ENCODE results near the gene SCNM1.

DNA sequence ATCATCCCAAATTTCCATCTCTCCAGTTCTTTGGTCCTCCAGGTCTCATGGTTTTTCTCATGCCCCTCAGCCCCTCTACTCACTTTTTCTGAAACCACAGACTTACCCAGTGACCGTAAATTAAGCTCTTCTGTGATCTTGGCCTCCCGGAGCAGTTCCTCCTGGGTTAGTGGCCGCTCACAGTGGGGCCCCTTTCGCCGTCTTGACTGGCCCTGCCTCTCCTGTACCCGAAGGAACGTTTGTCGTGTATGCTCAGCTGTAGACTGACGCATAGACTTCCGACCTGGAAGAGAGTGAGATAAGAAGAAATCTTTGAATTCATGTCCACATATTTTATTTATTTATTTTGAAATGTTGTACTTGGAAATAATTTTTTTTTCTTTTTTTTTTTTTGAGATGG lies 18.3 kb downstream of the SCNM1 start:
- TF ChIP-seq, protein P1, sequence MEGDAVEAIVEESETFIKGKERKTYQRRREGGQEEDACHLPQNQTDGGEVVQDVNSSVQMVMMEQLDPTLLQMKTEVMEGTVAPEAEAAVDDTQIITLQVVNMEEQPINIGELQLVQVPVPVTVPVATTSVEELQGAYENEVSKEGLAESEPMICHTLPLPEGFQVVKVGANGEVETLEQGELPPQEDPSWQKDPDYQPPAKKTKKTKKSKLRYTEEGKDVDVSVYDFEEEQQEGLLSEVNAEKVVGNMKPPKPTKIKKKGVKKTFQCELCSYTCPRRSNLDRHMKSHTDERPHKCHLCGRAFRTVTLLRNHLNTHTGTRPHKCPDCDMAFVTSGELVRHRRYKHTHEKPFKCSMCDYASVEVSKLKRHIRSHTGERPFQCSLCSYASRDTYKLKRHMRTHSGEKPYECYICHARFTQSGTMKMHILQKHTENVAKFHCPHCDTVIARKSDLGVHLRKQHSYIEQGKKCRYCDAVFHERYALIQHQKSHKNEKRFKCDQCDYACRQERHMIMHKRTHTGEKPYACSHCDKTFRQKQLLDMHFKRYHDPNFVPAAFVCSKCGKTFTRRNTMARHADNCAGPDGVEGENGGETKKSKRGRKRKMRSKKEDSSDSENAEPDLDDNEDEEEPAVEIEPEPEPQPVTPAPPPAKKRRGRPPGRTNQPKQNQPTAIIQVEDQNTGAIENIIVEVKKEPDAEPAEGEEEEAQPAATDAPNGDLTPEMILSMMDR (IDR thresholded peaks at IDR 0.05) = no peak
- no peak for TF ChIP-seq POLR2A (IDR thresholded peaks at IDR 0.05)

All from thyroid gland (tissue), 4 donors.